Lower lobe of right lung (tissue), 2 donors: ENCODE results near the gene DTHD1. TPM values are rescaled to one million over a fixed set of nuclear protein-coding genes. Genes with fewer than 3 reads are reported as not detected.
A peak's percentile ranks its signal among the peaks of the same experiment; 100 is the strongest.

Experiments
- ATAC-seq, 2 donors: fragments of 200-7000 bp; cut with Tn5 transposase; one replicate each; pipeline ENCODE4 v1.9.1; 2020 to 2022; ENCODE audit warnings: mild to moderate bottlenecking in 2 of 2, moderate library complexity in 2 of 2
- DNase-seq: peaks from one replicate; pipeline ENCODE4 v3.0.0-alpha.2; 2020
- H3K27ac ChIP-seq: fragments of 200-600 bp; one replicate; pipeline ENCODE4 v1.8.0; 2022
- H3K27me3 ChIP-seq: fragments of 200-600 bp; one replicate; pipeline ENCODE4 v1.8.0; 2022; ENCODE audit warnings: low read depth
- H3K36me3 ChIP-seq: fragments of 200-600 bp; one replicate; pipeline ENCODE4 v1.8.0; 2022; ENCODE audit warnings: mild to moderate bottlenecking
- H3K4me1 ChIP-seq: fragments of 200-600 bp; one replicate; pipeline ENCODE4 v1.8.0; 2022
- H3K4me3 ChIP-seq: fragments of 200-600 bp; one replicate; pipeline ENCODE4 v1.8.0; 2022; ENCODE audit warnings: mild to moderate bottlenecking
- H3K9me3 ChIP-seq: fragments of 200-600 bp; one replicate; pipeline ENCODE4 v1.8.0; 2022
- intact Hi-C: fragments of 100-400 bp; cut with DNase I; formaldehyde crosslinking; loops from one replicate; pipeline ENCODE4 v1.11.0; 2022
- total RNA-seq: library from RNA; stranded (reverse); fragmentation: NEBNext Ultra II Directional; extraction: Animal tissue kit (Norgen Biotek cat#: 25700); gene quantifications from one replicate; pipeline ENCODE4 v1.2.1, GENCODE V29; 2021
- TF ChIP-seq, protein P1 (sequence below): fragments of 200-600 bp; IDR thresholded peaks from one replicate; pipeline ENCODE4 v1.8.0; 2022; ENCODE audit warnings: antibody characterized with exemption, mild to moderate bottlenecking
- donor health status: DM: no; HTN: yes; CAD: no; lungs with severe emphysema.

The DTHD1 gene
- total RNA-seq, 1 donor from 2014 or later: 8.0 TPM

GRCh38 chr4:36310216-36310615, 28.8 kb downstream of the DTHD1 start:
- Histone ChIP-seq H3K4me1 (peaks cover 19% of the 10 kb centered on the region), H3K27ac (no peak overlapping the region), H3K9me3 (no peaks in the 10 kb centered on the region), H3K27me3 (no peaks in the 10 kb centered on the region), H3K4me3 (no peak overlapping the region), H3K36me3 (no peaks in the 10 kb centered on the region)
- DNase-seq (no peak), ATAC-seq (no peak)
- intact Hi-C loops: no loop called here
- TF ChIP-seq, protein P1, sequence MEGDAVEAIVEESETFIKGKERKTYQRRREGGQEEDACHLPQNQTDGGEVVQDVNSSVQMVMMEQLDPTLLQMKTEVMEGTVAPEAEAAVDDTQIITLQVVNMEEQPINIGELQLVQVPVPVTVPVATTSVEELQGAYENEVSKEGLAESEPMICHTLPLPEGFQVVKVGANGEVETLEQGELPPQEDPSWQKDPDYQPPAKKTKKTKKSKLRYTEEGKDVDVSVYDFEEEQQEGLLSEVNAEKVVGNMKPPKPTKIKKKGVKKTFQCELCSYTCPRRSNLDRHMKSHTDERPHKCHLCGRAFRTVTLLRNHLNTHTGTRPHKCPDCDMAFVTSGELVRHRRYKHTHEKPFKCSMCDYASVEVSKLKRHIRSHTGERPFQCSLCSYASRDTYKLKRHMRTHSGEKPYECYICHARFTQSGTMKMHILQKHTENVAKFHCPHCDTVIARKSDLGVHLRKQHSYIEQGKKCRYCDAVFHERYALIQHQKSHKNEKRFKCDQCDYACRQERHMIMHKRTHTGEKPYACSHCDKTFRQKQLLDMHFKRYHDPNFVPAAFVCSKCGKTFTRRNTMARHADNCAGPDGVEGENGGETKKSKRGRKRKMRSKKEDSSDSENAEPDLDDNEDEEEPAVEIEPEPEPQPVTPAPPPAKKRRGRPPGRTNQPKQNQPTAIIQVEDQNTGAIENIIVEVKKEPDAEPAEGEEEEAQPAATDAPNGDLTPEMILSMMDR: no peak

DNA sequence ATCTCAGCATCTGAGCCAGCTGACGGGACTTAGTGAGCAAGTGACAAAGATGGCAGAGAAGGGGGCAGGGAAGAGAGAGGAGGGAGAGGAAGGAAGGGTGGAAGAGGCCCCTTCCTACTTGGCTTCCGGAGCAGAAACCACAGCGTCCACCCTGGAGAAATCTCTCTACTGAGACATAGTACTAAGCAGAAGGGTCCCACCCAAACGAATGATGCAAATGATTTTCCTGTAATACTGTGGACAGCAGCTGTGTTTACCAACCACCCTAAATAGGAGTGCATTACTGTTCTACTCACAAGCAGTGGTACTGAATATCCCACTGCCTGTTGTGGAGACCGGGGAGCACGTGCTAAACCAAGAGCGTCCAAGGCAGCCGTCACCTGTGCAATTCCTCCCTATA, 29.4 kb downstream of the DTHD1 start:
- Histone ChIP-seq H3K4me3 (no peak overlapping the region), H3K4me1 (peaks cover 19% of the 10 kb centered on the region), H3K36me3 (no peaks in the 10 kb centered on the region), H3K9me3 (no peaks in the 10 kb centered on the region), H3K27me3 (no peaks in the 10 kb centered on the region), H3K27ac (no peak overlapping the region)
- DNase-seq: no peak
- TF ChIP-seq, protein P1: no peak
- peak; percentile 67 to 86 for ATAC-seq
- intact Hi-C loops: no loop called here

DNA sequence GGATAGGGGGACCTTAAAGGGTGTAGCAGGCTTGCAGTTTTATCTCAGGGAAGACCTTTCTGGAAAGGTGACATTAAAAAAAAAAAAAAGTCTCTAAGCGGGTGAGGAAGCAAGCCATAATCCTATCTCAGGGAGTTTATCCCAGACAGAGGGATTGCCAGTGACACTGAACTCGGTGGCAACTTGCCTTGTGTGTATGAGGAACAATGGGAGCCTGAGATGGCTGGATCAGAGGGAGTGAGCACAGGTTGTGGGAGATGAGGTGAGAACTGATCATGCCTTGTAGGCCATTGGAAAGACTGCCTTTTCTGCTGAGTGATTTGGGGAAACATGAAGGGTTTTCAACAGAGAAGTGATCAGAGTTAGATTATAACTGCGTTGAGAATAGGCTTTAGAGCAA, 31.1 kb downstream of the DTHD1 start:
- Histone ChIP-seq H3K27ac (no peak overlapping the region), H3K9me3 (no peaks in the 10 kb centered on the region), H3K4me1 (peaks cover 19% of the 10 kb centered on the region), H3K36me3 (no peaks in the 10 kb centered on the region), H3K4me3 (no peak overlapping the region), H3K27me3 (no peaks in the 10 kb centered on the region)
- ATAC-seq (no peak), DNase-seq (no peak)
- TF ChIP-seq, protein P1: no peak
- intact Hi-C loops: no loop called here

DNA sequence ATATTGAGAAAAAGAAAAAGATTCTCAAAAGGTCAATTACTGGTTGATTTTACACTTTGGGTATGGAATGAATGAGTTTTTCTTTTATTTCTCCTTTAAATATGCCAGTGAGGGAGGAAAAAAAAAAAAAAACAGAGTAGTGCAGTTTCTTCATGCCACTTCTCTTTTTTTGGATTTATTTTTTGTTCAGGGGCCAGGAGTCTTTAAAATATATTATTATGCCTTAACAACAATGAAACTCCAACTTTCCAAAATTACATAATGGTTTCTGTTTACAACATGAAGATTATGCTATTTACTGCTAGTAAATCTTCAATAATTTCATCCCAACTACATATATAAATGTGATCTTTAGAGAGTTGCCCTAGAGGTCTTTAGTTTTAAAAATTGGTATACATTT, 31.9 kb downstream of the DTHD1 start:
- ATAC-seq (no peak), DNase-seq (no peak)
- no peak overlapping the region for H3K4me3 ChIP-seq
- peaks cover 19% of the 10 kb centered on the region for H3K4me1 ChIP-seq
- no peaks in the 10 kb centered on the region for H3K36me3 ChIP-seq
- no peaks in the 10 kb centered on the region for H3K9me3 ChIP-seq
- intact Hi-C loops: no loop called here
- TF ChIP-seq, protein P1: no peak
- no peaks in the 10 kb centered on the region for H3K27me3 ChIP-seq
- no peak overlapping the region for H3K27ac ChIP-seq

- intact Hi-C loops: no loop called here
- ATAC-seq (no peak), DNase-seq (no peak)
- TF ChIP-seq, protein P1: no peak
- Histone ChIP-seq H3K4me3 (no peak overlapping the region), H3K27ac (no peak overlapping the region), H3K27me3 (no peaks in the 10 kb centered on the region), H3K9me3 (no peaks in the 10 kb centered on the region), H3K4me1 (peaks cover 19% of the 10 kb centered on the region), H3K36me3 (no peaks in the 10 kb centered on the region)
These were observed 32.3 kb downstream of the DTHD1 start for GRCh38 chr4:36313703-36314102.

- Histone ChIP-seq H3K27me3 (no peaks in the 10 kb centered on the region), H3K4me3 (no peak overlapping the region), H3K27ac (no peak overlapping the region), H3K9me3 (no peaks in the 10 kb centered on the region), H3K4me1 (peaks cover 8% of the 10 kb centered on the region), H3K36me3 (no peaks in the 10 kb centered on the region)
- TF ChIP-seq, protein P1: no peak
- ATAC-seq: no peak
- no peak for DNase-seq
- intact Hi-C loops: no loop called here
These were observed 35.2 kb downstream of the DTHD1 start for GRCh38 chr4:36316607-36317006.
